ENCODE measurements around the gene KRTAP5-2. TPM values are rescaled to one million over a fixed set of nuclear protein-coding genes. Genes with fewer than 3 reads are reported as not detected.

Gene KRTAP5-2, protein sequence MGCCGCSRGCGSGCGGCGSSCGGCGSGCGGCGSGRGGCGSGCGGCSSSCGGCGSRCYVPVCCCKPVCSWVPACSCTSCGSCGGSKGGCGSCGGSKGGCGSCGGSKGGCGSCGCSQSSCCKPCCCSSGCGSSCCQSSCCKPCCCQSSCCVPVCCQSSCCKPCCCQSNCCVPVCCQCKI
- not detected in 2 replicates for total RNA-seq

DNA sequence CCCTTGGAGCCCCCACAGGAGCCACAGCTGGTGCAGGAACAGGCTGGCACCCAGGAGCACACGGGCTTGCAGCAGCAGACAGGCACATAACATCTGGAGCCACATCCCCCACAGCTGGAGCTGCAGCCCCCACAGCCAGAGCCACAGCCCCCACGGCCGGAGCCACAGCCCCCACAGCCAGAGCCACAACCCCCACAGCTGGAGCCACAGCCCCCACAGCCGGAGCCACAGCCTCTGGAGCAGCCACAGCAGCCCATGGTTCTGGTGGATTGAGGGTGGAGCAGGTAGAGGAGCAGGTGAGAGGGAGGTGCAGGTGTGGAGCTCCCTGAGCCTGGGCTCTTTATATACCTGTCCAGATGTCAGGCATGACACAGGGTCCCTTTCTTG lies at the start of gene KRTAP5-2:
KRTAP5-2 (minus strand) TSS at position 301 of the 387 bp plus-strand sequence; CDS start at position 257, 44 bp downstream.

DNA sequence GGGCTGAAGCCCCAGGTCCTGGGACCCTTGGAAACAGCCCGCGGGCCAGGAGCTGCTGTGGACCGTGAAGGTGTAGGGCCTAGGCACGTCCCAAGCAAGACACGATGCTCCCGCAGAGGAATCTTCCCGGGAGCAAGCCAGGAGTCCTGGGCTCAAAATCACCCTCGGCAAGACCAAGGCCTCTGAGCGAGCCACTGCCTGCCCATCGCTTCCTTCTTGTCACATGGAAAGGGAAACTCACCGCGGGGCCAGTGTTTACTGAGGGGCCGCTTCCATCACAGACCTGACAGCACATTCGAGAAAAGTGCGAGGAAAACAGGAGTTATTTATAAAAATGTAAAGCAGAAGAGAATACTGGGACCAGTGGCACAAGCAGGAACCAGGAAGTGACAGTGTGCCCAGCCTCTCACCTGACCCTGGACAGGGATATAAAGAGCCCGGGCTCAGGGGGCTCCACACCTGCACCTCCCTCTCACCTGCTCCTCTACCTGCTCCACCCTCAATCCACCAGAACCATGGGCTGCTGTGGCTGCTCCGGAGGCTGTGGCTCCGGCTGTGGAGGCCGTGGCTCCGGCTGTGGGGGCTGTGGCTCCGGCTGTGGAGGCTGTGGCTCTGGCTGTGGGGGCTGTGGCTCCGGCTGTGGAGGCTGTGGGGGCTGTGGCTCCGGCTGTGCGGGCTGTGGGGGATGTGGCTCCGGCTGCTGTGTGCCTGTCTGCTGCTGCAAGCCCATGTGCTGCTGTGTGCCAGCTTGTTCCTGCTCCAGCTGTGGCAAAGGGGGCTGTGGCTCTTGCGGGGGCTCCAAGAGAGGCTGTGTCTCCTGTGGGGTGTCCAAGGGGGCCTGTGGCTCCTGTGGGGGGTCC lies 31.5 kb upstream of the KRTAP5-2 start, which contains the start of gene KRTAP5-5:
KRTAP5-5 (plus strand) TSS at position 450 of the 860 bp plus-strand sequence; CDS start at position 516, 66 bp downstream.

DNA sequence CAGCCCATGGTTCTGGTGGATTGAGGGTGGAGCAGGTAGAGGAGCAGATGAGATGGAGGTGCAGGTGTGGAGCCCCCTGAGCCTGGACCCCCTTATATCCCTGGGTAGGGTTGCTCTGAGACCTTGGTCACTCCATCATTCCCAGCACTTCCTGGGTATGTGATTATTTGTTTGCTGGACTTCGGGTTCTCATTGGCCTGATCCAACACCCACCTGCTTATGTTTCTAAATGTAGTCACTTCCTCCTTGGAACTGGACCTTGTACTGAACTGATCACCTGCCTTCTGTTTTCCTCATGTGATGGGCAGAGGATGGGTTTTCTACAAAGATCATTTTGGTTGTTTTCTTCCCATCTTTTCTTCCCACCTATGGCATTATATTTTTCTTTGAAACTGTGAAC lies 24.0 kb upstream of the KRTAP5-2 start, which contains the start of gene KRTAP5-4:
KRTAP5-4 (minus strand) TSS at position 53 of the 400 bp plus-strand sequence; CDS start at position 8, 45 bp downstream.

DNA sequence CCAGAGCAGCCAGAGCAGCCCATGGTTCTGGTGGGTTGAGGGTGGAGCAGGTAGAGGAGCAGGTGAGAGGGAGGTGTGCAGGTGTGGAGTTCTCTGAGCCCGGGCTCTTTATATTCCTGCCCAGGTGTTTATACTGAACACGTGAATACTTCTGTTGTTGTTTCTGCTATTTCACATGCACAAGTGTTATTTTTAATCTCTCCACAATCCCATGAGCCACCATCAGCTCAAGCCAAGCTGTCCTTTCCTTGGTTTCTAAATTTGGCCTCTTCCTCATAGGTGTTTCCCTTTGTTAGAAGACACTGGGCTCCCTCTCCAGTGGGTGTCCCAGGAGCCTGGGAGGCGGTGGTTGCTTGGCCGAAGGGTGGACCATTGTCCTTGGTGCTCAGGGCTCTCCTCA lies 10.3 kb upstream of the KRTAP5-2 start, which contains the start of gene KRTAP5-3:
KRTAP5-3 (minus strand) TSS at position 101 of the 400 bp plus-strand sequence; CDS start at position 23, 78 bp downstream.

DNA sequence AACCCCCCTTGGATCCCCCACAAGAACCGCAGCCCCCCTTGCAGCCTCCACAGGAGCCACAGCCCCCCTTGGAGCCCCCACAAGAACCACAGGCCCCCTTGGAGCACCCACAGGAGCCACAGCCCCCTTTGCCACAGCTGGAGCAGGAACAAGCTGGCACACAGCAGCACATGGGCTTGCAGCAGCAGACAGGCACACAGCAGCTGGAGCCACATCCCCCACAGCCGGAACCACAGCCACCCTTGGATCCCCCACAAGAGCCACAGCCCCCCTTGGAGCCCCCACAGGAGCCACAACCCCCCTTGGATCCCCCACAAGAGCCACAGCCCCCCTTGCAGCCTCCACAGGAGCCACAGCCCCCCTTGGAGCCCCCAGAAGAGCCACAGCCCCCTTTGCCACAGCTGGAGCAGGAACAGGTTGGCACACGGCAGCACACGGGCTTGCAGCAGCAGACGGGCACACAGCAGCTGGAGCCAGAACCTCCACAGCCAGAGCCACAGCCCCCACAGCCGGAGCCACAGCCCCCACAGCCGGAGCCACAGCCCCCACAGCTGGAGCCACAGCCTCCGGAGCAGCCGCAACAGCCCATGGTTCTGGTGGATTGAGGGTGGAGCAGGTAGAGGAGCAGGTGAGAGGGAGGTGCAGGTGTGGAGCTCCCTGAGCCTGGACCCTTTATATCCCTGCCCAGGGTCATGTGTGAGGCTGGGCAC lies 13.3 kb downstream of the KRTAP5-2 start, which contains the start of gene KRTAP5-1:
KRTAP5-1 (minus strand) TSS at position 623 of the 710 bp plus-strand sequence; CDS start at position 589, 34 bp downstream.

DNA sequence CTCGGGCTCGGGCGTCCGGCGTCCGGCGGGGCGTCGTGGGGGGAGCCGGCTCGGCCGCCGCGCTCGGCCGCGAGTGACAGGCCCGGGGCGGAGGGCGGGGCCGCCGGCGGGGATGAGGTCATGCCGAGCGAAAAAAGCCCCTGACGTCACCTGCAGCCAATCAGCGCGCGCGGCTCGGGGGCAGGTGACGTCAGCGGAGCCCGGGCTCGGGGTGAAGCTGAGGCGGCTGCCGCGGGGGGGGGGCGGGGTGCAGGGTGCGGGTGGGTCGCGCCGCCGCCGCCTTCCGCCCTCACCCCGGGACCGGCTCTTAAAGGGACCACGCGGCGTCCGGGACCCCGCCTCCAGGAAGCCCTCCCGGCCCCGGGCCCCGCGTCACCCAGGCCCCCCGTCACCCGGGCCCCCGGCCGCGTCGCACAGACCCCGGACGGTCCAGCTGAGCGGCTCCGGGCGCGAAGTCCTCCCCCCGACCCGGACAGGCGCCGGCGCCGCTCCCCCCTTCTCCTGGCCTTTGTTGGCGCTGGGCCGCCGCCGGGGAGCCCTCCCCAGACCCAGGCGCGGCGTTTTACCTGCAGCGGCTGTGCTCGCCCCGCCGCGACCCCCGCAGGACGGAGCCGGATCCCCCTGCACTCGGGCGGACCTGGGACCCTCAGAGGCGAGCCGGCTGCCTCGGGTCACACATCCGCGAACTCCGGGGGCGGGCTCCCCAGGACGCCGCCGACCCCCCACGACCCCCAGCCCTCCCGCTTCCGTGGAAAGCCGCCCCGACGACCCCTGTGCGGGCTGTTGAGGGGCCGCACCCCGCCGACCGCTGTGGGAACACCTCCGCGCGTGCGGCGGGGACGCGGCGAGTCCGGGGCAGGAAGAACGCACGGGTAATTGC lies 25.7 kb downstream of the KRTAP5-2 start, which contains the start of gene DUSP8:
DUSP8 (minus strand) TSS at position 75 of the 880 bp plus-strand sequence. CDS start 6,445 bp downstream, outside the sequence.

Other genes with a start within 250 kb of the KRTAP5-2 start
- gene BRSK2, start 208.4 kb downstream of the KRTAP5-2 start, total RNA-seq: 0.15 TPM in 1 of 2 replicates, not detected in the other
- 12.4 and 14.4 TPM in 2 replicates for gene MOB2, start 111.5 kb downstream of the KRTAP5-2 start, total RNA-seq
- 0.50 and 0.74 TPM in 2 replicates for gene DUSP8, start 26.0 kb downstream of the KRTAP5-2 start, total RNA-seq
- gene KRTAP5-1, start 13.0 kb downstream of the KRTAP5-2 start, total RNA-seq: not detected in 2 replicates
- not detected in 2 replicates for gene KRTAP5-3, start 10.2 kb upstream of the KRTAP5-2 start, total RNA-seq
- gene KRTAP5-4, start 23.8 kb upstream of the KRTAP5-2 start, total RNA-seq: not detected in 2 replicates
- not detected in 2 replicates for gene KRTAP5-5, start 31.5 kb upstream of the KRTAP5-2 start, total RNA-seq
- gene KRTAP5-6, start 98.9 kb upstream of the KRTAP5-2 start, total RNA-seq: not detected in 2 replicates
- under 0.01 TPM in 1 of 2 replicates, not detected in the other for gene IFITM10, start 152.3 kb upstream of the KRTAP5-2 start, total RNA-seq
- 133 and 142 TPM in 2 replicates for gene CTSD, start 165.6 kb upstream of the KRTAP5-2 start, total RNA-seq
- 0.15 TPM in 1 of 2 replicates, not detected in the other for gene SYT8, start 236.7 kb upstream of the KRTAP5-2 start, total RNA-seq
- gene TNNI2, start 240.7 kb upstream of the KRTAP5-2 start, total RNA-seq: not detected in 2 replicates